Smooth muscle cell (in vitro differentiated cells): ENCODE data around the gene NRTN. TPM values are rescaled to one million over a fixed set of nuclear protein-coding genes. Genes with fewer than 3 reads are reported as not detected.
"Not testable (repeated sequence)": the region's sequence is repeated elsewhere in the genome, so short reads cannot be mapped to it uniquely, and the experiment has no call there.

ENCODE experiments used
- DNase-seq: peaks from one replicate; lab custom pipeline; 2025; ENCODE audit not compliant: unreplicated experiment; lab: John Stamatoyannopoulos, UW
- H2AFZ ChIP-seq: fragments of 200-600 bp; sonication (generic); 2 replicates; pipeline ENCODE4 v1.6.0; 2016; ENCODE audit warnings: antibody characterized with exemption, low read depth, mild to moderate bottlenecking
- H3F3A ChIP-seq: fragments of 200-600 bp; sonication (generic); 2 replicates; pipeline ENCODE4 v1.6.0; 2017; ENCODE audit warnings: antibody characterized with exemption, low read depth
- H3K27ac ChIP-seq: fragments of 200-600 bp; sonication (generic); 2 replicates; pipeline ENCODE4 v1.5.1; 2016; ENCODE audit warnings: low read depth, mild to moderate bottlenecking
- H3K27me3 ChIP-seq: fragments of 200-600 bp; sonication (generic); 2 replicates; pipeline ENCODE4 v1.6.1; 2016; ENCODE audit warnings: low read depth, mild to moderate bottlenecking
- H3K36me3 ChIP-seq: fragments of 200-600 bp; sonication (generic); 2 replicates; pipeline ENCODE4 v1.5.1; 2016; ENCODE audit warnings: low read depth
- H3K4me1 ChIP-seq: fragments of 200-600 bp; sonication (generic); 2 replicates; pipeline ENCODE4 v1.5.1; 2016; ENCODE audit warnings: low read depth
- H3K4me2 ChIP-seq: fragments of 200-600 bp; sonication (generic); 2 replicates; pipeline ENCODE4 v1.6.0; 2016; ENCODE audit warnings: mild to moderate bottlenecking
- H3K4me3 ChIP-seq: fragments of 200-600 bp; sonication (generic); 2 replicates; pipeline ENCODE4 v1.5.1; 2016; ENCODE audit warnings: mild to moderate bottlenecking
- H3K79me2 ChIP-seq: fragments of 200-600 bp; sonication (generic); 2 replicates; pipeline ENCODE4 v1.6.0; 2016; ENCODE audit warnings: low read depth, mild to moderate bottlenecking
- H3K9ac ChIP-seq: fragments of 200-600 bp; sonication (generic); 2 replicates; pipeline ENCODE4 v1.6.0; 2016; ENCODE audit warnings: low read depth
- H3K9me3 ChIP-seq: fragments of 200-600 bp; sonication (generic); replicated peaks from 2 replicates; pipeline ENCODE4 v1.5.1; 2016; ENCODE audit warnings: low read depth
- H4K20me1 ChIP-seq: fragments of 200-600 bp; sonication (generic); 2 replicates; pipeline ENCODE4 v1.6.0; 2016; ENCODE audit warnings: low read depth
- CTCF ChIP-seq: fragments of 200-600 bp; sonication (generic); IDR thresholded peaks from 2 replicates; pipeline ENCODE4 v1.5.1; 2017; ENCODE audit warnings: borderline replicate concordance, mild to moderate bottlenecking, antibody characterized with exemption; ENCODE audit not compliant: insufficient read depth, poor library complexity, severe bottlenecking
- WGBS: methylation state at CpG from one replicate; pipeline ENCODE4 v1.1.7; 2016; ENCODE audit warnings: low lambda C conversion rate; 5-methylcytosine and 5-hydroxymethylcytosine counted together
- polyA plus RNA-seq: library from polyadenylated mRNA; unstranded; fragments of >200 nt; fragmentation: Nextera tagmentation; extraction: Ambion mirVana; gene quantifications from 2 replicates; pipeline ENCODE4 v1.2.1, GENCODE V29; 2016
- total RNA-seq: library from RNA; depleted of rRNA; stranded (reverse); fragments of >200 nt; gene quantifications from 2 replicates; pipeline ENCODE4 v1.2.3, GENCODE V29; 2014

NRTN gene
- total and polyA plus RNA-seq, 2 experiments from 2014 or later: 2.2 to 5.4 TPM

GRCh38 chr19:5775668-5776309, 29.1 kb upstream of the NRTN start:
- H3K4me3 ChIP-seq: no peak overlapping the region
- H3K27me3 ChIP-seq: no peaks in the 10 kb centered on the region
- H3F3A ChIP-seq: no peaks in the 10 kb centered on the region
- no peak for TF ChIP-seq CTCF
- no peaks in the 10 kb centered on the region for H3K9me3 ChIP-seq
- no peak for DNase-seq
- H4K20me1 ChIP-seq: no peaks in the 10 kb centered on the region
- no peaks in the 10 kb centered on the region for H3K36me3 ChIP-seq
- WGBS: 87% methylated on average over 17 of the region's 17 CpGs
- no peaks in the 10 kb centered on the region for H3K79me2 ChIP-seq
- H3K9ac ChIP-seq: no peak overlapping the region
- no peak overlapping the region for H3K4me2 ChIP-seq
- H2AFZ ChIP-seq: no peak overlapping the region
- no peak overlapping the region for H3K27ac ChIP-seq
- H3K4me1 ChIP-seq: no peaks in the 10 kb centered on the region

DNA sequence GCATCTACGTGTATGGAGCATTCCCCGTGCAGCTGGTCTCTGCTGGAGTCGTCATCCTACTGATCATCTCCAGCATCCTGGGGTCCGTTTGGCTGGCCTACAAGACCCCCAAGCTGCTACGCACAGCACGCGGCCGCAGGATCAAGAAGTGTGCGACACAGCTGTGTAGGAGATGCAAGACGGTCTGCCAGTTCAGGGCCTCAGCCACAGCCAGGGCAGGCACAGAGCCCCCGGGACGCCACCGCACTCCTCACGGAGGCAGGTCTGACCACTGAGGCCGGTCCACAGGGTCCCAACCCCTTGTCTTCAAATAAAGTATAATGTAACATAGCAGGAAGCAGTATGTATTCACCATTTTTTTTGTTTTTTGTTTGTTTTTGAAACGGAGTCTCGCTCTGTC, 26.5 kb upstream of the NRTN start:
- Histone ChIP-seq H3K4me1 (no peaks in the 10 kb centered on the region), H3K27me3 (no peaks in the 10 kb centered on the region), H4K20me1 (no peaks in the 10 kb centered on the region), H3K79me2 (no peaks in the 10 kb centered on the region), H3K4me3 (no peak overlapping the region), H3K36me3 (no peaks in the 10 kb centered on the region), H3K27ac (no peak overlapping the region), H3K9me3 (no peaks in the 10 kb centered on the region), H3K9ac (no peak overlapping the region), H3F3A (no peaks in the 10 kb centered on the region), H3K4me2 (no peak overlapping the region), H2AFZ (no peak overlapping the region)
- no peak for DNase-seq
- no peak for TF ChIP-seq CTCF
- WGBS: 93% methylated on average over 16 of the region's 17 CpGs

- not testable (repeated sequence) for H3K4me1 ChIP-seq, H3F3A ChIP-seq
- 96% methylated on average over 11 of the region's 11 CpGs for WGBS
Observed at GRCh38 chr19:5780916-5781315, 24.0 kb upstream of the NRTN start.

GRCh38 chr19:5782322-5782721, 22.5 kb upstream of the NRTN start:
- Histone ChIP-seq H3K79me2 (no peaks in the 10 kb centered on the region), H3K27me3 (no peaks in the 10 kb centered on the region), H3K4me2 (no peak overlapping the region), H3K4me1 (no peaks in the 10 kb centered on the region), H3K36me3 (peaks cover 6% of the 10 kb centered on the region), H3F3A (no peaks in the 10 kb centered on the region), H3K9ac (no peak overlapping the region), H2AFZ (no peak overlapping the region), H3K4me3 (no peak overlapping the region), H3K9me3 (no peaks in the 10 kb centered on the region), H3K27ac (no peak overlapping the region), H4K20me1 (no peaks in the 10 kb centered on the region)
- TF ChIP-seq CTCF: no peak
- no peak for DNase-seq
- WGBS: 87% methylated on average over 2 of the region's 9 CpGs

More at GRCh38 chr19:5780916-5781315, 24.0 kb upstream of the NRTN start:
- not testable (repeated sequence) for DNase-seq, H3K4me2 ChIP-seq, H3K27ac ChIP-seq, H4K20me1 ChIP-seq, H3K9me3 ChIP-seq, H3K4me3 ChIP-seq, H3K36me3 ChIP-seq, H3K9ac ChIP-seq, H2AFZ ChIP-seq, H3K27me3 ChIP-seq, H3K79me2 ChIP-seq
